HG03571 (cell line): ENCODE data around the gene DENND10.

Experiments
- ATAC-seq: cut with Tn5 transposase; IDR thresholded peaks from one replicate; pipeline ENCODE4 v1.9.1; 2021; ENCODE audit not compliant: unreplicated experiment

DENND10 gene, protein sequence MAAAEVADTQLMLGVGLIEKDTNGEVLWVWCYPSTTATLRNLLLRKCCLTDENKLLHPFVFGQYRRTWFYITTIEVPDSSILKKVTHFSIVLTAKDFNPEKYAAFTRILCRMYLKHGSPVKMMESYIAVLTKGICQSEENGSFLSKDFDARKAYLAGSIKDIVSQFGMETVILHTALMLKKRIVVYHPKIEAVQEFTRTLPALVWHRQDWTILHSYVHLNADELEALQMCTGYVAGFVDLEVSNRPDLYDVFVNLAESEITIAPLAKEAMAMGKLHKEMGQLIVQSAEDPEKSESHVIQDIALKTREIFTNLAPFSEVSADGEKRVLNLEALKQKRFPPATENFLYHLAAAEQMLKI

GRCh38 chr10:119103903-119104653, at the start of gene DENND10:
Gene DENND10 (plus strand): TSS chr10:119104113. CDS start chr10:119104143, 30 bp downstream.
- peak; percentile 86 for ATAC-seq

GRCh38 chr10:119055472-119055871, 48.4 kb upstream of the DENND10 start:
- no peak for ATAC-seq

- ATAC-seq = no peak
Observed at GRCh38 chr10:119058010-119058409, 45.9 kb upstream of the DENND10 start.

DNA sequence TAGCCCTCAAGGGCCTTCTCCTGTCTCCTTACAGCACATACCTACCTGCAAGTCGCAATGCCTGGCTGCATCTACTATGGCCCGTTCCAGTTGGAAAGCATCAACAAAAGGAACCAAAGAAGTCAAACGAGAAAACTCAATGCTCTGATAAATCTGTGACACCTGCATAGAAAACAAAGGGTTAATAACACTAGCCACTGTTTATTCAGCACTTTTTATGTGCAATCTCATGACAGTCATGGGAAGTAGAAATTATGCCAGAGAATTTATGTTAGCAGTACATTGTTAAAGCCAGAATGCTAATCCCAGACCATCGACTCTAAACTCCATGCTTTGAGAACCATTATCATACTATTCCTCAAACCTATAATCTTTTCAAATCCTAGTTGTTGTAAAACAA, 44.4 kb upstream of the DENND10 start:
- no peak for ATAC-seq

GRCh38 chr10:119060107-119060506, 43.8 kb upstream of the DENND10 start:
- no peak for ATAC-seq

GRCh38 chr10:119061352-119061751, 42.6 kb upstream of the DENND10 start:
- no peak for ATAC-seq

GRCh38 chr10:119061926-119062325, 42.0 kb upstream of the DENND10 start:
- no peak for ATAC-seq

DNA sequence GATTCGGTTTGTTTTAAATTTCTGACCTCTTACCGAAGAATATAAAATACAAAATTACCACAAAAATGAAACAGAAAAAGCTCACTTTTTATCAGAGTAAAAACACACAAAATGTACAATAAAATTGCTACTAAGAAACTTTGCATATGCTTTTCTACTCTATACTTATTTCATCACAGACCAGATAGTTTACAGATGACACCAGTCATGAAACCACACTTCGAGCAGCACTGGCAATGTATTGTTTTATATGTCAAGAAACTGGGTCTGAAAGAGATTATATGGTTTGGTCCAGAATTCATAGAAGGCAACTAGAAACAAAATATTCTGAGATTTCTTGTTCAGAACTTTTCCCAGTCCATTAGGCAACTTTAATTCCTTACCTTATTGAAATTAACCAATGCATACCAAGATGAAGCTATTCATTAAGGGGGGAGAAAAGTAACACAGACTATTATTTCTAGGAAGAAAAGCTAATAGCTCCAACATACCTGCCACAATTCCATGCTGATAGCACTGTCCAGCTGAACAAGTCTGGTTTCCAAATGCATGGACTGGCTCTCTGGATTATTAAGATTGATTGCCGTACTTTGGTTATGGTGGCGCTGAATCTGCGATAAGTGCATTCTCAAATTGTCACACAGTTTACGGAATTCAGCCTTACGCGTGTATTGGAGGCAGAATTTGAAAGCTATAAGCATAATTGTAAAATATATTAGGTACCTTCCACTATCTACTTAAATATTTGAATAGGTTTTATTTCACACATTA, 33.3 kb upstream of the DENND10 start:
- ATAC-seq = no peak

GRCh38 chr10:119073584-119073983, 30.3 kb upstream of the DENND10 start:
- ATAC-seq = no peak

DNA sequence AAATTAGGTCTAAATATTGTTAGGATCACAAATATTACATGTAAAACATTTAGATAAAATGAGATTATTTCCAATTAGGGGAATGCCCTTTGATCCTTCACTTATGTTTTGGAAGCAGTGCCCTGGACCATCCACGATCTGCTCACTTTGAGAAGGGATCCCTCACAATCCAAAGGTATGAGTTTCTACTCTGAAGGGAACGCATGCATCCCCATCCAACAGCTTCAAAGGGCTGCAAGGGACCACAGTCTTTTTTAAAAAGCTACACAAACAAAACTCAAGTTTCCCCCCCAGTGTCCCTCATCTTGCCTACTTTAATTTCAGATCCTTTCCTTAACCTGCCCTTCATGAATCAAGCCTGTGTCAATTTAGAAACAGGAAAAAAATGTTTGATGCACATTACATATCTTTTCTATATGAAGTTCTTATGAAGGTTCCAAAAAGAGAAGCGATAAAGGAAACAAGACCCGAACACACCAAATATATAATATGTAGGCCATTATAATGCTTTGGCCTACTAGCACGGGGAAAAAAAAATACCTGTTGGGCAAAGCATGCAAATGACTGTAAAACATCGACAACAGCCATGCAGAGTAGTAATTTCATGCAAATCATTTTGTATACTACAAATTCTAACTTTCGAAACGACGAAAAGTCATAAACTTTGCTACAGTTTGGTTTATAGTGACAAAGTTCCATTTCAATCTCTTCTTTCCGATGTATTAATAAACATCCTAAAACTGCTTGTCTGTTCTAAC, 25.3 kb upstream of the DENND10 start:
- no peak for ATAC-seq

DNA sequence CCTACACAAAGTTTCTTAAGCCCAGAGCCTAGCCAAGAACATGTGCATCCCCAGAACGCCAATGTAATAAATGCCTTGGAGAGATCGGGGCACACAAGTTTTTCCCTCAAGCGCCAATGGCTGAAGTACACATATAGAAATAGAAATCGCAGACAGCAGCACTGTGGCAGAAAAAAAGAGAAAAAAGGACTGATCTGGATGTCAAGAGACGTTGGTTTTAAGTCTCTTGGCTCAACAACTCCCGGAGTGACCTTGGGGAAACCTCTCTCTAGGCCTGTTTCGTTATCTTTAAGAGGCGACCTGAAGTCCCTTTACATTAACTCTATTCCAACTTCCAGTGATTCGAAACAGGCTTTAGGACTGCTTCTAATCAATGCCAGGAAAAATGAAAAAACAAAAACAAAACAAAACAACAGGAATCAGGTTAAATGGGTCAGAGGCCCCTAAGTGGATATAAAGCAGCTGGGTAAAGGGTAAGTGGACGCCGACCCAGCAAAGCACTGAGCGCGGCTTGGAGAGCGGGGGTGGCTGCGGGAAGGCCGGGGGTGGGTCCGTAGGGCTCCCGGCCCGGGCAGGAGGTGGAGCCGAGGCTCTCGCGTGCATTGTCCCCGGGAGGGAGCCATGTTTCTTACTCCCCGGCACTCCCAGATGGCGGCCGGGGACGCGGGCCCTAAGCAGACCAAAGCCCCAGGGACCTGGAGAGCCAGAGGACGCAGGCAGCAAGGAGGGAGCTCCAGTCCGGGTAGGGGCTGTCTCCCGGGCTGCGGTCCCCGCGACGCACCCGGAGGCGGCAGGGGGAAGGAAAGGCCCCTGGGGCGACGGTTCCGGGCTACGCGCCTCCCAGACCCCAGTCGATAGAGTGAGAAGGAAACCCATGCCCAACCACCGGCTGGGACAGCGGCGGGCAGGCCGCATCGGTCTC, 24.1 kb upstream of the DENND10 start:
- ATAC-seq = peak; percentile 44

- peak; percentile 76 for ATAC-seq
Observed at GRCh38 chr10:119080521-119081259, 23.2 kb upstream of the DENND10 start, which contains the start of gene EIF3A. Gene EIF3A (minus strand): TSS chr10:119080817. CDS start chr10:119080676, 141 bp downstream.

GRCh38 chr10:119084896-119085295, 19.0 kb upstream of the DENND10 start:
- no peak for ATAC-seq

DNA sequence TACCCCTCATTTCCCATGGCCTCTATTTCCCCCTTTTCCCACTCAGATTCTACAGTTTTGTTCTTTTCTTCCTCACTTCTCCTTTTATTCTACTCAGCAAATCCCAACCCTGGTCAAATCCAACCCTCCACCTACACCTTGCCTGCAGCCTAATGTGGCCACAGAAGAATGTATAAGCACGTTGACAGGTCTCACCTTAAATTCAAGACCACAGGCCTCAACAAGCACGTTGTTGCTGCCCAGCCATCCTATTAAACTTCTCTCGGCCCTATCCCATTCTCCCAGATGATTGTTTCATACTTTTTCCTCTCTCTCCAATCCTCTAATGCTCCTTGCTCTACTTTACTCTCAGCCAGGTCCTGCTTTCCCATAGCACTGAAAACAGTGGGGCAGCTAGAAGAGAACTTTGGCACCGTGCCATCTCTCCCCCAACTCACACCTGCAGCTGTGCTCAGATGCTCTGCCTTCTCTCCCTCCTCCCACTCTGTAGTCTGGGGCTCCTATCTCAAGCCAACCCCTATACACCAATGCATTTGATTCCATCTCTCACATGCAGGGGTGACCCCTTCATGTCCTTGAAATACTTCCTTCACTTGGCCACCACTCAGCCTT, 16.5 kb upstream of the DENND10 start:
- ATAC-seq = no peak

DNA sequence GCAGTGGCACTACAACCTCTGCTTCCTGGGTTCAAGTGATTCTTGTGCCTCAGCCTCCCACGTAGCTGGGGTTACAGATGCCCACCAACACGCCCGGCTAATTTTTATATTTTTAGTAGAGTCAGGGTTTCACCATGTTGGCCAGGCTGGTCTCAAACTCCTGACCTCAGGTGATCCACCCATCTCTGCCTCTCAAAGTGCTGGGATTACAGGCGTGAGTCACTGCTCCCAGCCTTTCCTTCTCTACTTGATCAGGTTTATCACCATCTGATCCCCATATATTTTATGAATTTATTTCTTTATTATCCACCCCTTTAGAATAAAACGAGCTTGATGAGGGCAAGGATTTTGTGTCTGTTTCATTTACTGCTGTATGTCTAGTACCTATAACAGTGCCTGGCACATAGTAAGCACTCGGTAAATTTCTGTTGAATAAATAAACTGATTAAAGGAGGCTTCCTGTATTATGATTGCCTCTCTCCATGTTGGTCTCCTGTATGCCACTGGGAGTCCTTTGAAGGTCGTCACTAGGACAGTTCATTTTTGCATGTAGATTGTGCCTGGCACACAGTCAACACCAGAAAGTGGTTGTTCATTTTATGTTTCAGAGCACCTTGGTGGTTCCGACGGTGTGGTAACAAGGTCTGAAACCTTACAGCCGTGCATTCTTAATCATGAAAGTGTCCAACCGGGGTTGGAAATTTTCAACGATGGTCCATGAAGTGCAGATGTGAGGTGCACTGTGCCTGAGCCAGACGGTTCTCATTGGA, 13.7 kb upstream of the DENND10 start:
- peak; percentile 50 for ATAC-seq

DNA sequence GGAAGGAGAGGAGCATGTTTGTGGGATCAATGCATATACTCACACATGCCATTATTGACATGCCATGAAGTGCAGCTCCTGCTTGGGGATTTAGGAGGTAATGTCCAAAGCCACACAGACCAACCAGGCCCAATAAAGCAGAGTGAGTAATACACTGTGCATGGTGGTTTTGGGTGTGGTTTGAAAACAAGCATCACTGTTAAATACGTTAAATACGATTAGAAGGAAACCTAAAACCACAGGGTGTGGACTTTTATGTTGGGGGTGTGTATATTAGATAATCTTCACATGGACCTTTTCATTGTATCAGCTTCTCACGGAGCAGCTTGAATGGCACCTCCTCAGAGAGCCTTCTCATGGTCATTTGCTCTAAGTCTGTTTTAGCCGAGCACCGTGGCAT, 12.9 kb upstream of the DENND10 start:
- ATAC-seq = no peak

DNA sequence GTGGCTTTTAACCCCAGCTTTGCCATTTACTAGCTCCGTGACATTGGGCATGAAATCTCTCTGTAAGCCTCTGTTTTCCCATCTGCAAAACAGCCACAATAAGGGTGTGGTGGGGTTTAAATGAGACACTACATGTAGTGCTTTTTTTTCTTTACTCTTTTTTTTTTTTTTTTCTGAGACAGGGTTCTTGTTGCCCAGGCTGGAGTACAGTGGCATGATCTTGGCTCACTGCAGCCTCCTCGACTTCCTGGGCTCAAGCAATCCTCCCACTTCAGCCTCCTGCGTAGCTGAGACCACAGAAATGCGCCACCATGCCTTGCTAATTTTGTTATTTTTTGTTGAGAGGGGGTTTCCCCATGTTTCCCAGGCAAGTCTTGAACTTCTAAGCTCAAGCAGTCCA, 8.3 kb upstream of the DENND10 start:
- ATAC-seq = no peak
